Measurements from ENCODE around the gene ZMYM2.

Gene ZMYM2

GRCh38 chr13:20137875-20138274 lies 179.3 kb downstream of the ZMYM2 start:
- DNase-seq, result no peak

GRCh38 chr13:20140487-20140886 lies 182.0 kb downstream of the ZMYM2 start:
- no peak for DNase-seq

Data from NCI-H524 (cell line).